ENCODE measurements around the gene GRM8. TPM values are rescaled to one million over a fixed set of nuclear protein-coding genes. Genes with fewer than 3 reads are reported as not detected.
"Not testable (repeated sequence)": the region's sequence is repeated elsewhere in the genome, so short reads cannot be mapped to it uniquely, and the experiment has no call there.

GRM8 gene
- total and polyA plus RNA-seq, 2 donors from 2014 or later: 3.2 TPM; not detected in 1

- no peak for FAIRE-seq
- no peaks in the 10 kb centered on the region for H3K4me1 ChIP-seq (ENCODE audit: control insufficient read depth in 2 of 3, insufficient read depth in 2 of 3, low read depth in 1 of 3, low read length in 3 of 3)
- TF ChIP-seq, protein P1, sequence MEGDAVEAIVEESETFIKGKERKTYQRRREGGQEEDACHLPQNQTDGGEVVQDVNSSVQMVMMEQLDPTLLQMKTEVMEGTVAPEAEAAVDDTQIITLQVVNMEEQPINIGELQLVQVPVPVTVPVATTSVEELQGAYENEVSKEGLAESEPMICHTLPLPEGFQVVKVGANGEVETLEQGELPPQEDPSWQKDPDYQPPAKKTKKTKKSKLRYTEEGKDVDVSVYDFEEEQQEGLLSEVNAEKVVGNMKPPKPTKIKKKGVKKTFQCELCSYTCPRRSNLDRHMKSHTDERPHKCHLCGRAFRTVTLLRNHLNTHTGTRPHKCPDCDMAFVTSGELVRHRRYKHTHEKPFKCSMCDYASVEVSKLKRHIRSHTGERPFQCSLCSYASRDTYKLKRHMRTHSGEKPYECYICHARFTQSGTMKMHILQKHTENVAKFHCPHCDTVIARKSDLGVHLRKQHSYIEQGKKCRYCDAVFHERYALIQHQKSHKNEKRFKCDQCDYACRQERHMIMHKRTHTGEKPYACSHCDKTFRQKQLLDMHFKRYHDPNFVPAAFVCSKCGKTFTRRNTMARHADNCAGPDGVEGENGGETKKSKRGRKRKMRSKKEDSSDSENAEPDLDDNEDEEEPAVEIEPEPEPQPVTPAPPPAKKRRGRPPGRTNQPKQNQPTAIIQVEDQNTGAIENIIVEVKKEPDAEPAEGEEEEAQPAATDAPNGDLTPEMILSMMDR (IDR thresholded peaks at IDR 0.05; ENCODE audit: borderline replicate concordance, extremely low read depth, insufficient read depth): no peak
- no peaks in the 10 kb centered on the region for H3K36me3 ChIP-seq (ENCODE audit: control insufficient read depth in 2 of 3, insufficient read depth in 3 of 3, low read length in 3 of 3)
- intact Hi-C loops (cut with DNase I): no loop called here
- no peak overlapping the region for H3K4me3 ChIP-seq (ENCODE audit: low read length in 3 of 3)
- no peak overlapping the region for H3K27ac ChIP-seq (ENCODE audit: low read depth in 2 of 2, low read length in 2 of 2)
- H3K9me3 ChIP-seq (ENCODE audit: control insufficient read depth in 2 of 3, insufficient read depth in 1 of 3, low read length in 3 of 3): no peaks in the 10 kb centered on the region
- H3K9ac ChIP-seq (ENCODE audit: low read length in 3 of 3): no peak overlapping the region
- no peaks in the 10 kb centered on the region for H3K27me3 ChIP-seq (ENCODE audit: control insufficient read depth, insufficient read depth, low read length)
- no peak for DNase-seq
Observed at GRCh38 chr7:126838194-126838593, 414.5 kb downstream of the GRM8 start.

DNA sequence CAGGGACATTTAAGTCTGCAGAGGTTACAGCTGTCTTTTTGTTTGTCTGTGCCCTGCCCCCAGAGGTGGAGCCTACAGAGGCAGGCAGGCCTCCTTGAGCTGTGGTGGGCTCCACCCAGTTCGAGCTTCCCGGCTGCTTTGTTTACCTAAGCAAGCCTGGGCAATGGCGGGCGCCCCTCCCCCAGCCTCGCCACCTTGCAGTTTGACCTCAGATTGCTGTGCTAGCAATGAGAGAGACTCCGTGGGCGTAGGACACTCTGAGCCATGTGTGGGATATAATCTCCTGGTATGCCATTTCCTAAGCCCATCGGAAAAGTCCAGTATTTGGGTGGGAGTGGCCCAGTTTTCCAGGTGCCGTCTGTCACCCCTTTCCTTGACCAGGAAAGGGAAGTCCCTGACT lies 421.5 kb downstream of the GRM8 start:
- intact Hi-C loops (cut with DNase I); H3K27ac ChIP-seq (ENCODE audit: low read depth in 2 of 2, low read length in 2 of 2); H3K36me3 ChIP-seq (ENCODE audit: control insufficient read depth in 2 of 3, insufficient read depth in 3 of 3, low read length in 3 of 3); H3K4me3 ChIP-seq (ENCODE audit: low read length in 3 of 3); FAIRE-seq; H3K4me1 ChIP-seq (ENCODE audit: control insufficient read depth in 2 of 3, insufficient read depth in 2 of 3, low read depth in 1 of 3, low read length in 3 of 3); H3K9ac ChIP-seq (ENCODE audit: low read length in 3 of 3); DNase-seq; H3K27me3 ChIP-seq (ENCODE audit: control insufficient read depth, insufficient read depth, low read length); H3K9me3 ChIP-seq (ENCODE audit: control insufficient read depth in 2 of 3, insufficient read depth in 1 of 3, low read length in 3 of 3): not testable (repeated sequence)

DNA sequence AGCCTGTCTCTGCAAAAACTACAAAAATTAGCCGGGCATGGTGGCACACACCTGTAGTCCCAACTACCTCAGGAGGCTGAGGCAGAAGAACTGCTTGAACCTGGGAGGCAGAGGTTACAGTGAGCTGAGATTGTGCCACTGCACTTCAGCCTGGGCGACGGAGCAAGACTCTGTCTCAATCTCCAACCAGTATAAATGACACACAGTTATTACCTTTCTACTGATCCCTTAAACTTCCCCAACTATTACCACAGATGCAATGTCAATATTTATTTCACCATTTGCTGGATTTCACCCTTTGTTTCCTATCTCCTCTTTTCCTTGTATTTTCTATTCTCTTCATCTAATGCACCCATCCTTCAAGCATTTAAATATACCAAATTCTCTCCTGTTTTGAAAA lies 431.8 kb downstream of the GRM8 start:
- Histone ChIP-seq H3K9ac (ENCODE audit: low read length in 3 of 3) (no peak overlapping the region), H3K9me3 (ENCODE audit: control insufficient read depth in 2 of 3, insufficient read depth in 1 of 3, low read length in 3 of 3) (no peaks in the 10 kb centered on the region), H3K27me3 (ENCODE audit: control insufficient read depth, insufficient read depth, low read length) (no peaks in the 10 kb centered on the region), H3K4me3 (ENCODE audit: low read length in 3 of 3) (no peak overlapping the region), H3K27ac (ENCODE audit: low read depth in 2 of 2, low read length in 2 of 2) (no peak overlapping the region), H3K4me1 (ENCODE audit: control insufficient read depth in 2 of 3, insufficient read depth in 2 of 3, low read depth in 1 of 3, low read length in 3 of 3) (no peaks in the 10 kb centered on the region), H3K36me3 (ENCODE audit: control insufficient read depth in 2 of 3, insufficient read depth in 3 of 3, low read length in 3 of 3) (no peaks in the 10 kb centered on the region)
- TF ChIP-seq, protein P1 (IDR thresholded peaks at IDR 0.05; ENCODE audit: borderline replicate concordance, extremely low read depth, insufficient read depth): no peak
- DNase-seq (no peak), FAIRE-seq (no peak)
- intact Hi-C loops (cut with DNase I): no loop called here

GRCh38 chr7:126819197-126819484 lies 433.6 kb downstream of the GRM8 start:
- Histone ChIP-seq H3K9me3 (ENCODE audit: control insufficient read depth in 2 of 3, insufficient read depth in 1 of 3, low read length in 3 of 3) (no peaks in the 10 kb centered on the region), H3K27me3 (ENCODE audit: control insufficient read depth, insufficient read depth, low read length) (no peaks in the 10 kb centered on the region), H3K9ac (ENCODE audit: low read length in 3 of 3) (no peak overlapping the region), H3K36me3 (ENCODE audit: control insufficient read depth in 2 of 3, insufficient read depth in 3 of 3, low read length in 3 of 3) (no peaks in the 10 kb centered on the region), H3K27ac (ENCODE audit: low read depth in 2 of 2, low read length in 2 of 2) (no peak overlapping the region), H3K4me3 (ENCODE audit: low read length in 3 of 3) (no peak overlapping the region), H3K4me1 (ENCODE audit: control insufficient read depth in 2 of 3, insufficient read depth in 2 of 3, low read depth in 1 of 3, low read length in 3 of 3) (no peaks in the 10 kb centered on the region)
- no peak for DNase-seq
- TF ChIP-seq, protein P1 (IDR thresholded peaks at IDR 0.05; ENCODE audit: borderline replicate concordance, extremely low read depth, insufficient read depth): no peak
- intact Hi-C loops (cut with DNase I): no loop called here
- FAIRE-seq: no peak

Measured in kidney (tissue), 14 donors.